ENCODE measurements around the gene JPH2. TPM values are rescaled to one million over a fixed set of nuclear protein-coding genes. Genes with fewer than 3 reads are reported as not detected.

The JPH2 gene
- total RNA-seq, 1 donor from 2014 or later: not detected

DNA sequence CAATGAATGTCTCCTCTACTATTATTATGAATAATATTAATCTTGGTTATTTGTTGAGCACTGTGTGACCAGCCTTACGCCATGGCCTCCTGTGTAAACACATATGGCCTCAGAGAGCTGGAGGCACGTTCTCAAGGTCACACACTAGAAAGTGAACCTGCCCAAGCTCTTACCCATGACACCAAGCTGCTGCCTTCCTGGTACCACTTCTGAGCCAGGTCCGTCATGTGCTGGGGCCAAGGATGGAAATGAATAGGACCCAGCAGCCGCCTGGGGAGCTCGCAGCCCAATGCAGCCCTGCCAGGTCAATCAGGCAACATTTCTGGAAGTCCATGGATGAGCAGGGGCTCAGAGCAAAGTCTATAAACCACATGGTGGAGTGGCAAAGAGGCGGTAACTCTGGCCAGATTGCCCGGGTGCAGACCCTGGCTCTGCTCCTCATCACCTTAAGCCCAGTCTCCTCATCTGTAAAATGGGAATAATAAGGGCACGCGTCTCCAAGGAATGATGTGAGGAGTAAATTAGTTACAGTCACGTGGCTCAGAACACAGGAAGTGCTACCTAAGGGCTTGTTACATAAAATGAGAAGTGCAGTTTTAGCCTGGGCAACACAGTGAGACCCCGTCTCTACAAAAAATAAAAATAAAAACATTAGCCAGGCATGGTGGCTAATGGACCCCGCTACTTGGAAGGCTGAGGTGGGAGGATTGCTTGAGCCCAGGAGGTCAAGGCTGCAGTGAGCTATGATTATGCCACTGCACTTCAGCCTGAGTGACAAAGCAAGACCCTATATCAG, 61.5 kb downstream of the JPH2 start:
- DNase-seq (ENCODE audit: low read depth, low spot score): no peak

- no peak for DNase-seq (ENCODE audit: low read depth, low spot score)
These were observed 63.0 kb downstream of the JPH2 start for GRCh38 chr20:44123874-44124535.

- no peak for DNase-seq (ENCODE audit: low read depth, low spot score)
These were observed 63.7 kb downstream of the JPH2 start for GRCh38 chr20:44123251-44123650.

DNA sequence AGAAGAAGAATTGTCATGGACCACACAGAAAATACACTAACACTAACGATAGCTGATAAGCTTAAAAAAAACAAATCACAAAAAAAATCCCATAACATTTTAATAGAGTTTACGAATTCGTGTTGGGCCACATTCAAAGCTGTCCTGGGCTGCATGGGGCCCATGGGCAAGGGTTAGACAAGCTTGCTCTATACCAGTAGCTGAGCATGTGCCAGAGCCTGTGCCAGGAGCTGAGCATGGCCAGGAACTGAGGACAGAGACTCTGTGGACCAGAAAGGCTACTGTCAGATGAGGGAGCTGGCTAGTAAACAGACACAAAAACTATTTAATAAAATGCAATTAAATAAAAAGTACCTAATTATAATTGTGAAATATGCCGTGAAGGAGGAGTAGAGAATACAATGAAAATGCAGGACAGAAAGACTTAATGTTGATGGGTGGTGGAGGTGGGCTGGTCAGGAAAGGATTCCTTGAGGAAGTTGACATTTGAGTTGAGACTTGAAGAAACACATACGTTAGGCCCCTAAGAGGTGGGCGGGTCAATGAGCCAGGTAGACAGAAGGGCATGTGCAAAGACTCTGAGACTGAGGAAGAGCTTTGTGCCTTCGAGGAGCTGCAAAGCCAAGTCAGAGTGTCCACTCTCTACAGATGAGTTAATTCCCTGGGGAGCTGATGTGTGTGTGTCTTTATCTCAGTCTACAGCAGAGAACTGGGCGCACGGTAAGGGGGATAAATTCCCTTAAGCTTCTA, 66.1 kb downstream of the JPH2 start:
- no peak for DNase-seq (ENCODE audit: low read depth, low spot score)

- DNase-seq (ENCODE audit: low read depth, low spot score): no peak
These were observed 68.6 kb downstream of the JPH2 start for GRCh38 chr20:44118185-44119033.

DNA sequence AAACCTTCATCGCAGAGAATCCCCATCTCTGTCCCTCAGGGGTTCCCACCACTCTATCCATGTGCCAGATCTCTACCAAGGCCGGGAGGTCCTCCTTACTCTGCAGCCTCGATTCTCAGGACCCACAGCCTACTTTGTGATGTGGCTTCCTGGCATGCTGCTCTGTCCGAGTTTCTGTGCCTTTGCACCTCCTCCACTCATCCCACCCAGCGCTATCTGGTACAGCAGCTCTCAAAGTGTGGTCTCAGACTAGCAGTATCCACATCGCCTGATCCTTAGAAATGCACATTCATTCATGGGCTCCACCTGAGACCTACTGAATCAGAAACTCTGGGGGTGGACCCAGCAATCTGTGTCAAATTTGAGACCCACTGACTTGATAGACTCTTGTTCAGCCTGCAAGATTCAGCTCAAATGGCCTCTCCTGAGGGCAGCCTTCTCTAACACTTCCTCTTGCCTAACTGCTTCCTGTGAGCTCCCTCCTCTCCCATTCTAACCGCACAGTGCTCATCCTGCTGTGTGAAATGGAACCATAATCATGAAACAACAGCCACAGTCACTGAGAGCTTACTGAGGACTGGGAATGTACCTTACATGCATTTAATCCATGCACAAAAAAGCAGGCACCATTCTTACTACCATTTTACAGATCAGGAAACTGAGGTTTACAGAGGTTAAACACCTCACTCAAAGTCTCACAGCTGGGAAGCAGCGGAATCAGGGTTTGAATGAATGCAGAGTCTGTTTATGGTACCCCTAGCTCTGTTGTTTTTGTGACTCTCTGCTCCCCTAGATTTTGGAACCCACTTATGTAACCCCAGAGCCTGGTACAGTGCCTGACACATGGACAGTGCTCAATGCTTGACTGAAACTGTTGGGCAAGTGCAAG, 69.4 kb downstream of the JPH2 start:
- no peak for DNase-seq (ENCODE audit: low read depth, low spot score)

DNA sequence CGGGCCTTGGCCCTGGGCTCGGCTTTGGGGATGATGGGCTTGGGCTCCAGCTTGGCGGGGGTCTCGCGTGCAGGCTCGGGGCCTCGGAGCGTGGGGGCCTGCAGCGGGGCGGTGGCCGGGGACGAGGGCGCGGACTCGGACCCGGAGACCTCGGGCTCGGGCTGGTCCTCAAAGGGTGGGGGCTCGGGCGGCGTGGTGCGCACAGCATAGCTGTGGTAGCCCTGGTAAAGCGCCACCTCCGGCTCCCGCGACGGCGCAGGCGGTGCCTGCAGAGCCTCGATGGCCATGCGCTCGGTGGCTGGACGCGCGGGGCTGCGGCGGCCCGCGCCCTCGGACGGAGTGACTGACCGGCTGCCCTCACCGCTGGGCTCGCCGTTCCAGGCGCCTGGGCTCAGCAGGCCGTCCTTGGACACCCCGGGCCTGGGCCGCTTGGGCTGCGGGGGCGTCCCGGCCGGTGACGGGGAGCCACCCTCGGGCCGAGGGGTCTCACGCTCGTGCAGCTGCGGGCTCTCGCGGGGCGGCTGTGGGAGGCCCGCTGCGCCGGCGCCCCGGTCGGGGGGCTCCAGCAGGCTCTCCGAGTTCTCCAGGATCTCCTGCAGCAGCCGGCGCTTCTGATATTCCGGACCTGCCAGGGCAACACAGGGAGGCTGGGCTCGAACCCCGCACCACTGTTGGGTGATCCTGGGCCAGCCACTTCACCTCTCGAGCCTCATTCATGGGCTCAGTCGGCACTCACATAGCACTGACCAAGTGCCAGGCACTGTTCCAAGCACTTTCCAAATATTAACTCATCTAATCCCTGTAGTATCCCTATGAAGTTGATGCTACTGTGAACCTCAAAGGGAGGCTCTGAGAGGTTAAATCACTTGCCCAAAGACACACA, 71.0 kb downstream of the JPH2 start:
- no peak for DNase-seq (ENCODE audit: low read depth, low spot score)

- no peak for DNase-seq (ENCODE audit: low read depth, low spot score)
These were observed 71.8 kb downstream of the JPH2 start for GRCh38 chr20:44115181-44115580.

GRCh38 chr20:44113618-44114376, 73.2 kb downstream of the JPH2 start:
- no peak for DNase-seq (ENCODE audit: low read depth, low spot score)

DNA sequence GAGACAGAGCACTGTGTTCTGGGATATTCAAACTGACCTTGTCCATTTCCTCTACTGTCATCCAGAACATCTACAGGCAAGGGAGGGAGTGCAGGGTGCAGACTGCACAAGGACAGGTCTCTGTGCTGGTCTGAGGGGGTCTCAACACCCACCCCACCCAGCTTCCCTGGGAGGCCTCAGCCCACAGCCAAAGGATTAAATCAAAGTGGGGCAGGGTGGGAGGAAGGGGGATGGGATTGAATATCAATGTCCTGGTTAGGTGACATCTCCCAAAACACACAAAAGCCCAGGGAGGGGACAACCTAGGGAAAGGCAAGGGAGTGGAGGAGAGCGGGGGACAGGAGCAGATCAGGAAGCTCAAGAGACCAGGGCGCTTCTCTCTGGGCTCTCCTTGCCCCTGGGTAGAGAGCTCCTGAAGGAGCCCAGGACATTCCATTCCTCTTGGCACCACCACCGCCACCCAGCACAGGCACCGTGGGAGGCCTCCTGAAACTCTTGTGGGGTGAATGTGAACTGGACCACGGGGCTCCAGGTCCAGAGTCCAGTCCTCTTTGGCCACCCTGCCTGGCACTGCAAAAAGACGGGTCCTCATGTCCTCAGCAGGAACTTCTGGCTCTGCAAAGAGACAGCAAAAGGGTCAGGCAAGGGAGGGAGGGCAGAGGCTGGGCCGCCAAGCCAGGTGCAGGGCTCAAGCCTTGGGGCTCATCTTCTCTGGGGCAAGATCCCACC, 73.9 kb downstream of the JPH2 start:
- DNase-seq (ENCODE audit: low read depth, low spot score): no peak

DNA sequence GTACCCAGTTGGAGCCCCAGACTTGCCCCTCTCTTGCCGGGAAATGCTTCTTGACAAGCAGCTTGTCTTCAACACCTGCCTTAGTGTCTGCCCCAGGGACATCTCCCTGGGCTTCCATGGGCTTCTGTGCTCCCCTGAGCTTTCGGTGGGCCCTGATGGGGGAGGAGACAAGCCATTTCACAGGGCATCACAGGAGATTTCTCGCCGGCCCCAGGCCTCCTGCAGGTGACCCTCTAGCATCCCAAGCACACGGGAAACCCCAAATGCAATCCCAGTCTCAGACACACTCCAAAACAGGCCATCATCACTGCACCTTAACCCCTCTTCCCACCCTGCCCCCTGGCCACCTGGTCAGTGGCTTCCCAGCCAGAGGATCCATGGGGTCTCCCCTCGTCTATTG, 74.5 kb downstream of the JPH2 start:
- no peak for DNase-seq (ENCODE audit: low read depth, low spot score)

DNA sequence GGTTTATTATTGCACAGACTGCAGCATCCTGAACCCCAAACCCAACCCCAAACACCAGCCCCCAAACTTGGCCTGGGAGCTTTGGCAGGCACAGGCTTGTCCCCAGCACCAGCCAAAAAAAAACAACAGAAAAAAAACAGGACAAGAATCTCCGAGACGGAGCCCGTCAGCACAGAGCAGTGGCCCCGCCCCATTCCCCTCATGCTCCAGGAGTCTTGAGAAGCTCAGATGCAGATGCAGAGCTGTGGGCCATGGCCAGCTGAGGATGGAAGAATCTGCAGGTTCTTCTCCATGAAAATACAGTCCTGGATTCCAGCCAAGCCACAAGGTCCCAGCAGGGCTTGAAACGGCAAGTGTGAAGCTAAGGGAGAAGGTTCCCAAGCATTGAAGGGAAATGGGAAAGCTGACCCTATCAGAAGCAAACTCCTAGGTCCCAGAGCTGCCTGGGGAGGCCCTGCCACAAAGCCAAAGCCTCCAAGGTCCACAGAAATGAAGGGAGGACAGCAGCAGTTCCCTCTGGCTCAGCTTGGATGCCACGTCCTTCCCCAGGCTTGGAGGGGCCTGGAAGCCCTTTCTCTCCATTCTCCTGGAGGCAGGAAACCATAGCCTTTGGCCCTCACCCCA, 75.2 kb downstream of the JPH2 start:
- DNase-seq (ENCODE audit: low read depth, low spot score): no peak

- DNase-seq (ENCODE audit: low read depth, low spot score): no peak
These were observed 76.0 kb downstream of the JPH2 start for GRCh38 chr20:44110816-44111568.

- DNase-seq (ENCODE audit: low read depth, low spot score): no peak
These were observed 77.0 kb downstream of the JPH2 start for GRCh38 chr20:44109951-44110361.

GRCh38 chr20:44106615-44107014, 80.4 kb downstream of the JPH2 start:
- no peak for DNase-seq (ENCODE audit: low read depth, low spot score)

DNA sequence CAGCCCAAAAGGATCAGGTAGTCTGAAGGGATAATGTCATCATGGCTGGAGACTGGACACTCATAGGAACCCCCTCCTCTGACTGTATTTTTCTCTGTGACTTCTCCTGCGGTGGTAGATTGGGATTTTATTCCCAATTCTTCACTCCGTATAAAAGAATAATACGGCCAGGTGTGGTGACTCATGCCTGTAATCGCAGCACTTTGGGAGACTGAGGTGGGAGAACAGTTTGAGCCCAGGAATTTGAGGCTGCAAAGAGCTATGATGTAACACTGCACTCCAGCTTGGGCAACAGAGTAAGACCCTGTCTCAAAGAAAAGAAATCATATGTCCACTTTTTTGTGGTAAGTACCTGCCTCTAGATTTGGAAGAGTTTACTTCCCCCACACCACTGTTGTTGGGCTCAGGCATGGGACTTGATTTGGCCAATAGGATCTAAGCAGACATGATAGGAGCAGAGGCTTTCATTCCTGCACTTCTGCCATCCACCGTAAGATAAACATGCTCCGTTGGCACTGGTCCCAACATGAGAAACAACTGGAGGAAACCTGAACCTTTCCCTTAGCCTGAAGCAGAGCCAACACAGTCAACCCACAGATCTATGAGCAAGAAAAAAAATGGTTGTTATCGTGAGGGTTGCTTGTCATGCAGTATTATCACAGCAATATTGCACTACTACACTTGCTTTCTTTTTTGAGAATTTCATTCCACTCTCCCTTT, 82.0 kb downstream of the JPH2 start:
- peak; percentile 39 for DNase-seq (ENCODE audit: low read depth, low spot score)

Measured in pulmonary artery endothelial cell (primary cell).